NB4 (cell line): ENCODE results near the gene RAB20.

ENCODE experiments used
- MAX ChIP-seq: IDR thresholded peaks from 2 replicates; pipeline ENCODE4 v1.6.1; 2011; ENCODE audit warnings: low read depth, low read length
- MYC ChIP-seq: IDR thresholded peaks from 2 replicates; pipeline ENCODE4 v1.6.1; 2011; ENCODE audit warnings: low read depth, low read length
- POLR2A ChIP-seq: IDR thresholded peaks from 2 replicates; pipeline ENCODE4 v1.6.1; 2011; ENCODE audit warnings: mild to moderate bottlenecking; ENCODE audit not compliant: insufficient read length; ENCODE audit errors: extremely low read depth
- TF ChIP-seq, protein P1 (sequence below): IDR thresholded peaks from one replicate; pipeline ENCODE4 v1.5.1; 2012; ENCODE audit warnings: low read depth, low read length

DNA sequence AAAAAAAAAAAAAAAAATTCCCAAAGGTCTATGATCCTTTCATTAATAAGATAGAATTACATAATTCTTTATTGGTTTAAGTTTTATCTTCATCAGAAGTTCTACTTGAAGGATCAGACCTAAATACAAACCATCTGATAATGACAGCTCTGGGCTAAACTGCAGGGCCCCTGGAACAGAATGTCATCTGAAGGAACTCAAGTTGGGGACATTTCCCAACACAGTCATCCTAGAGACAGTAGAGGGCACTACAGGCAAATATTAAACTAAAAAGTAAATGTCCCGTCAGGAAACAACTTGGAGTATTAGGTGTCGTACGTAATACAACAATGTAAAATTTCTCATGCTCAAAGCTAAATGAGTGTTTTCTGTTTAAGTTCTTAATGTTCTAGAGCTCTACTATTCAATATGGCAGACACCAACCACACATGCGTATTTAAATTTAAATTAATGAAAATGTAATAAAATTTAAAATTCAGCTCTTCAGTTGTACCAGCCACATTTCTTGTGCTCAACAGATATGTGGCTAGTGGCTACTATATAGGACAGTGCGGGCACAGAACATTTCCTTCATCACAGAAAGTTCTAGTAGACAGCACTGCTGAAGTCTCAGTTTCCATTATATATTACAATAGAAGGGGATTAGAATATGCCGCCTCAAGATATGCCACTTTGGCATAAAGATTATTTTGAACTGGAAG, 32.1 kb upstream of the RAB20 start:
- TF ChIP-seq, protein P1, sequence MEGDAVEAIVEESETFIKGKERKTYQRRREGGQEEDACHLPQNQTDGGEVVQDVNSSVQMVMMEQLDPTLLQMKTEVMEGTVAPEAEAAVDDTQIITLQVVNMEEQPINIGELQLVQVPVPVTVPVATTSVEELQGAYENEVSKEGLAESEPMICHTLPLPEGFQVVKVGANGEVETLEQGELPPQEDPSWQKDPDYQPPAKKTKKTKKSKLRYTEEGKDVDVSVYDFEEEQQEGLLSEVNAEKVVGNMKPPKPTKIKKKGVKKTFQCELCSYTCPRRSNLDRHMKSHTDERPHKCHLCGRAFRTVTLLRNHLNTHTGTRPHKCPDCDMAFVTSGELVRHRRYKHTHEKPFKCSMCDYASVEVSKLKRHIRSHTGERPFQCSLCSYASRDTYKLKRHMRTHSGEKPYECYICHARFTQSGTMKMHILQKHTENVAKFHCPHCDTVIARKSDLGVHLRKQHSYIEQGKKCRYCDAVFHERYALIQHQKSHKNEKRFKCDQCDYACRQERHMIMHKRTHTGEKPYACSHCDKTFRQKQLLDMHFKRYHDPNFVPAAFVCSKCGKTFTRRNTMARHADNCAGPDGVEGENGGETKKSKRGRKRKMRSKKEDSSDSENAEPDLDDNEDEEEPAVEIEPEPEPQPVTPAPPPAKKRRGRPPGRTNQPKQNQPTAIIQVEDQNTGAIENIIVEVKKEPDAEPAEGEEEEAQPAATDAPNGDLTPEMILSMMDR: peak; percentile 57
- TF ChIP-seq MYC: no peak
- TF ChIP-seq POLR2A: no peak
- 0 out of 2 replicates have a peak, but pooled peaks have one; percentile 7 for TF ChIP-seq MAX
